IMR-90 (cell line): Measurements from ENCODE around the gene BMP3.

Source experiments
- CEBPB ChIP-seq: IDR thresholded peaks from 2 replicates; pipeline ENCODE4 v1.6.1; 2012; ENCODE audit warnings: low read depth, low read length, improper control_type of control experiment
- CTCF ChIP-seq: conservative IDR thresholded peaks from 2 replicates; pipeline ENCODE4 v1.5.1; 2012; ENCODE audit warnings: mild to moderate bottlenecking, low read depth, low read length, improper control_type of control experiment
- MAFK ChIP-seq: IDR thresholded peaks from 2 replicates; pipeline ENCODE4 v1.6.1; 2012; ENCODE audit warnings: low read depth, low read length, improper control_type of control experiment
- MXI1 ChIP-seq: IDR thresholded peaks from 2 replicates; pipeline ENCODE4 v1.6.1; 2012; ENCODE audit warnings: low read depth, mild to moderate bottlenecking, low read length, moderate library complexity, borderline replicate concordance
- NFE2L2 ChIP-seq: fragments of 150-350 bp; IDR thresholded peaks from 2 replicates; pipeline ENCODE4 v1.6.1; 2016; ENCODE audit warnings: low read depth, mild to moderate bottlenecking, low read length
- POLR2A ChIP-seq: IDR thresholded peaks from 2 replicates; pipeline ENCODE4 v1.6.1; 2012; ENCODE audit warnings: mild to moderate bottlenecking, low read depth, low read length
- RAD21 ChIP-seq: IDR thresholded peaks from 2 replicates; pipeline ENCODE4 v1.6.1; 2012; ENCODE audit warnings: low read length, improper control_type of control experiment
- RFX5 ChIP-seq: IDR thresholded peaks from 2 replicates; pipeline ENCODE4 v1.8.0; 2012; ENCODE audit warnings: low read depth, mild to moderate bottlenecking, low read length, moderate library complexity
- SMC3 ChIP-seq: fragments of 150-350 bp; IDR thresholded peaks from 2 replicates; pipeline ENCODE4 v1.6.1; 2016; ENCODE audit warnings: low read depth, mild to moderate bottlenecking, antibody characterized with exemption, low read length, moderate library complexity

GRCh38 chr4:81019006-81019405 is 11.5 kb upstream of the BMP3 start:
- TF ChIP-seq POLR2A (no peak), CTCF (no peak), RFX5 (no peak), RAD21 (no peak), MAFK (no peak), NFE2L2 (no peak), MXI1 (no peak), CEBPB (no peak), SMC3 (no peak)
